Vagina (tissue), 2 donors: ENCODE measurements around the gene LENG8. TPM values are rescaled to one million over a fixed set of nuclear protein-coding genes. Genes with fewer than 3 reads are reported as not detected.
"Not testable (repeated sequence)": the region's sequence is repeated elsewhere in the genome, so short reads cannot be mapped to it uniquely, and the experiment has no call there.

Source experiments
- DNase-seq, 2 donors: peaks; one replicate each; pipeline ENCODE4 v3.0.0-alpha.2; 2017; ENCODE audit errors: extremely low spot score in 2 of 2
- H3K27ac ChIP-seq: fragments of 200-600 bp; sonication (generic); one replicate; pipeline ENCODE4 v1.5.1; 2019
- H3K27me3 ChIP-seq: fragments of 200-600 bp; sonication (generic); one replicate; pipeline ENCODE4 v1.5.1; 2019
- H3K36me3 ChIP-seq, 2 donors: fragments of 200-600 bp; sonication (generic); one replicate each; pipeline ENCODE4 v1.5.1; 2017 to 2019
- H3K4me1 ChIP-seq: fragments of 200-600 bp; sonication (generic); one replicate; pipeline ENCODE4 v1.5.1; 2019
- H3K4me3 ChIP-seq, 2 donors: fragments of 200-600 bp; sonication (generic); 1 replicate in 1 of 2; 2 replicates in 1 of 2; pipeline ENCODE4 v1.5.1; 2016 to 2019
- H3K9me3 ChIP-seq: fragments of 200-600 bp; sonication (generic); one replicate; pipeline ENCODE4 v1.5.1; 2019
- POLR2A ChIP-seq, 2 donors: fragments of 450-650 bp; IDR thresholded peaks; one replicate each; pipeline ENCODE4 v1.6.1; 2017; ENCODE audit warnings: antibody characterized with exemption in 2 of 2, mild to moderate bottlenecking in 2 of 2, moderate library complexity in 2 of 2
- POLR2AphosphoS5 ChIP-seq, 2 donors: sonication (generic); formaldehyde crosslinking; IDR thresholded peaks; one replicate each; pipeline ENCODE4 v1.9.0; 2017; ENCODE audit warnings: antibody characterized with exemption in 2 of 2, mild to moderate bottlenecking in 2 of 2, low read depth in 1 of 2; ENCODE audit not compliant: insufficient read depth in 1 of 2
- intact Hi-C: fragments of 100-400 bp; cut with DNase I; formaldehyde crosslinking; loops from one replicate; pipeline ENCODE4 v1.15.1; 2023
- total RNA-seq: library from RNA; depleted of rRNA; stranded (reverse); fragments of >200 nt; gene quantifications from one replicate; pipeline ENCODE4 v1.2.3, GENCODE V29; 2016
- TF ChIP-seq, protein P1 (sequence below), 3 experiments: fragments of 450-650 bp in 2 of 3; fragments of 200-600 bp in 1 of 3; sonication (generic) in 1 of 3; IDR thresholded peaks; one replicate each; pipeline ENCODE4 v1.5.1; 2017 to 2019; ENCODE audit warnings: antibody characterized with exemption in 3 of 3, mild to moderate bottlenecking in 2 of 3, moderate library complexity in 2 of 3

The LENG8 gene
- total RNA-seq, 1 donor from 2014 or later: 129 TPM

DNA sequence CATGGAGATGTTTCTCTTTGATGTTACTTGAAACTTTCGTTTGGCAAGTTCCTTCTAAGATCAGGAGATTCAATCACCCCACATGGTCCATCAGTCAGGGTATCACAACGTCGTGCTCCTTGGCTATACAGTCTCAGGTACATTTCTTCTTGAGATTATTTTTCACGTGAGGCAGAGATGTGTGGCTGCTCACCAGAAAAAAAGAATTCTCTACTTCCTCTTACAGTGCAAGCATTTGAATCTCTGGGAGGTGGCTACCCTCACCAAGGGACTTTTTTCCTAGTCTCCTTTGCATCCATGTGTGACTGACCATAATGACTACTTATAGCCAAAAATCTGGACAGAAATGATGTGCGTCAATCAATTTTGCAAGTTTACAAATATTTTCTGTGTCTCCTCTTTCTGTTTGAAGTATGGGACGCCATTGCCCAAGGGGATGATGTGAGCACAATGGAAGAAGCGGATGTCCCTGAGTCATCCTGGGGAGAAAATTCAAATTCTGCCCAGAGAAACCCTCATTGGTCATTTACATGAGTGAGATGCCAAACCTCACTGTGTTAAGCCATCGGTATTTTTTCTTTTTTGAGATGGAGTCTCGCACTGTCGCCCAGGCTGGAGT is 45.1 kb downstream of the LENG8 start:
- no peak overlapping the region for H3K27ac ChIP-seq
- no peaks in the 10 kb centered on the region for H3K27me3 ChIP-seq
- intact Hi-C loops: no loop called here
- TF ChIP-seq, protein P1, sequence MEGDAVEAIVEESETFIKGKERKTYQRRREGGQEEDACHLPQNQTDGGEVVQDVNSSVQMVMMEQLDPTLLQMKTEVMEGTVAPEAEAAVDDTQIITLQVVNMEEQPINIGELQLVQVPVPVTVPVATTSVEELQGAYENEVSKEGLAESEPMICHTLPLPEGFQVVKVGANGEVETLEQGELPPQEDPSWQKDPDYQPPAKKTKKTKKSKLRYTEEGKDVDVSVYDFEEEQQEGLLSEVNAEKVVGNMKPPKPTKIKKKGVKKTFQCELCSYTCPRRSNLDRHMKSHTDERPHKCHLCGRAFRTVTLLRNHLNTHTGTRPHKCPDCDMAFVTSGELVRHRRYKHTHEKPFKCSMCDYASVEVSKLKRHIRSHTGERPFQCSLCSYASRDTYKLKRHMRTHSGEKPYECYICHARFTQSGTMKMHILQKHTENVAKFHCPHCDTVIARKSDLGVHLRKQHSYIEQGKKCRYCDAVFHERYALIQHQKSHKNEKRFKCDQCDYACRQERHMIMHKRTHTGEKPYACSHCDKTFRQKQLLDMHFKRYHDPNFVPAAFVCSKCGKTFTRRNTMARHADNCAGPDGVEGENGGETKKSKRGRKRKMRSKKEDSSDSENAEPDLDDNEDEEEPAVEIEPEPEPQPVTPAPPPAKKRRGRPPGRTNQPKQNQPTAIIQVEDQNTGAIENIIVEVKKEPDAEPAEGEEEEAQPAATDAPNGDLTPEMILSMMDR (IDR thresholded peaks at IDR 0.05): no peak
- TF ChIP-seq POLR2AphosphoS5 (IDR thresholded peaks at IDR 0.05; ENCODE audit: insufficient read depth in 1 of 2, low read depth in 1 of 2): no peak
- TF ChIP-seq POLR2A (IDR thresholded peaks at IDR 0.05): no peak
- H3K9me3 ChIP-seq: no peaks in the 10 kb centered on the region
- no peaks in the 10 kb centered on the region for H3K36me3 ChIP-seq
- no peak overlapping the region for H3K4me3 ChIP-seq
- no peaks in the 10 kb centered on the region for H3K4me1 ChIP-seq
- no peak for DNase-seq

DNA sequence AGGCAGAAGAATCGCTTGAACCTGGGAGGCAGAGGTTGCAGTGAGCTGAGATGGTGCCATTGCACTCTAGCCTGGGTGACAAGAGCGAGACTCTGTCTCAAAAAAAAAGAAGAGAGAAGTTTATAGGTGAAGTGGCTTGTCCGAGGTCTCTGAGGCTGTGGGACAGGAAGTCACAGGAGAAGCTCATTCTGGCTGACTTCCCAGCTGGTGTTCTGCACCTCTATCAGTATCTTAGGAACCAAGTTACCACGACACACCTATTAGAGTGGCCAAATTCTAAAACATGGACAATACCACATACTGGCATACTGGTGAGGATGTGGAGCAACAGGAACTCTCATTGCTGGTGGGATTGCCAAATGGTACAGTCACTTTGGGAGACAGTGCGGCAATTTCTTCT is 46.3 kb downstream of the LENG8 start:
- intact Hi-C loops, H3K27ac ChIP-seq, H3K9me3 ChIP-seq, H3K4me1 ChIP-seq, H3K36me3 ChIP-seq, H3K27me3 ChIP-seq, DNase-seq, H3K4me3 ChIP-seq: not testable (repeated sequence)

DNA sequence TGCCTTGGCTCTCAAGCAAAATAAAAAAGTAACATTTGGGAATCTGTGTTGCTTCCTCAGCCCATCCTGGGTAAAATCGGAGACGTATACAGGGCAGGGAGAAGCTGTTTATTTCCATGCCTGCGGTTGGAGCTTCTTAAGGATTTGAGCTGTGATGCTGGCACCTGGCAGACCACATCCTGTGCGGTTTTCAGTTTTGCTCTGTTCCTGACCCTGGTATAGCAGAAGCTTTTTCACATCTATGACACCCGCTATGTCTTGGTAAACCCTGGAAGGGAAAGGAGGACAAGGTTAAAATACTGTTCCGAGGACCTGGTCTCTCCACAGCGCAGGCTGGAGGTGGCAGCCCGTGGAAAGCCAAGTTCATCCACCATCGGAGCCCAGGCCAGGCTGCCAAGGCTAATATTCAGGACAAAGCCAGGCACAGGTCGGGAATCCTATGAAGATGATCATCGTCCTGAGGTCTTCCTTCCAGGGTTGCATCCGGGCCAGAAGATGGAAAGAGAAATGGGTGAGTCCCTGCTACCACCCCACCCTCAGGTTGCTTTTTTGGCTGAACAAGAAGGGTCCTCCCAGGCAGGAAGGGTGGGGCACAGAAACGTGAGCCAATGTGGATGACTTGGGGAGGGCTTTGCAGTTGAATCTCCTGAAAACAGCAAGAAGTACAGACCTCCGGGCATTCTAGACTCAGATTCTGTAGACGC is 48.9 kb downstream of the LENG8 start:
- H3K9me3 ChIP-seq, H3K27ac ChIP-seq, H3K4me3 ChIP-seq, H3K27me3 ChIP-seq, H3K36me3 ChIP-seq, H3K4me1 ChIP-seq, DNase-seq, intact Hi-C loops: not testable (repeated sequence)

DNA sequence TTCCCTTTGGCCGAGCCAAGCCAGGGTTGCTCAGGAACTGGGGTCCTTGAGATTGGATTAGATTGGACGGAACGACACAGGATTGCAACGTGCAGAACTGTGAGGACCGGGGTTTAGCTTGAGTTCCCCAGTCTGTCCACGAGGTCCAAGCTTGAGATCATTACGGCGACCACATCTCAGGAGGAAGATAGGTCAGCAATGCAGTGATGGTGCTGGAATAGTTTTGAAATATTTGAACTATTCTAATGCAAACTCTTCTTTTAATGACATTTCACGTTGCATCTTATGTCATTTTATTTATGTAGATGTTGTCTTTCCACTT is 49.4 kb downstream of the LENG8 start:
- H3K27ac ChIP-seq, H3K36me3 ChIP-seq, H3K27me3 ChIP-seq, H3K4me3 ChIP-seq, H3K4me1 ChIP-seq, DNase-seq, intact Hi-C loops, H3K9me3 ChIP-seq: not testable (repeated sequence)

DNA sequence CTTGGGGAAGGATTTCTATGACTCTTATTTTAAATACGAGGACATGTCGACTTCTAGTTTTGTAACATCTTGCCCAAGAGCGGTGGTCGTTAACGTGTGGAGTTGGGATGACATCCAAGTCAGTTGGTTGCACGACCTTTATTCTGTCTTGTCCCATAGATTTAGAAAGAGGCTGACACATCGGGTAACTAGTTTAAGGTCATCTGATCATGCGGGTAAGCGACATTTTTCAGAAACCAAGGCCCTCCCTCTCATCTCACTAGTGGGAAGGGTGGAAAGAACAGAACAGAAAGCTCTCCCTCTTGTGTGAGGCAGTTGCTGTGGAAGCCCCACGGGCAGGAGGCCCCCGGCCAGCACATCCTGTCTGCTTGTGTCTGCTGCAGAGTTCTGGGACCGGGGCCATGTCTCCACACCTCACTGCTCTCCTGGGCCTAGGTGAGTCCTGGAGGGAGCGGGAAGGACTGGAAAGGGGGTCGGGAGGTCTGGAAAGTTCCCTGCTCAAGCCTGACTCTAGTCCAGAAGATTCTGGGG is 53.6 kb downstream of the LENG8 start, which contains the start of gene LAIR2:
LAIR2 (plus strand) TSS at position 314 of the 531 bp plus-strand sequence; CDS start at position 402, 88 bp downstream.
- Histone ChIP-seq H3K4me3 (no peak within 1 kb of the TSS), H3K4me1 (no peaks in the 10 kb centered on the region), H3K36me3 (no peaks in the 10 kb centered on the region), H3K9me3 (no peaks in the 10 kb centered on the region), H3K27ac (no peak within 1 kb of the TSS), H3K27me3 (no peaks in the 10 kb centered on the region)
- TF ChIP-seq POLR2A (IDR thresholded peaks at IDR 0.05) (no peak), POLR2AphosphoS5 (IDR thresholded peaks at IDR 0.05; ENCODE audit: insufficient read depth in 1 of 2, low read depth in 1 of 2) (no peak)
- TF ChIP-seq, protein P1 (IDR thresholded peaks at IDR 0.05): no peak
- DNase-seq: no peak
- intact Hi-C loops: no loop called here

DNA sequence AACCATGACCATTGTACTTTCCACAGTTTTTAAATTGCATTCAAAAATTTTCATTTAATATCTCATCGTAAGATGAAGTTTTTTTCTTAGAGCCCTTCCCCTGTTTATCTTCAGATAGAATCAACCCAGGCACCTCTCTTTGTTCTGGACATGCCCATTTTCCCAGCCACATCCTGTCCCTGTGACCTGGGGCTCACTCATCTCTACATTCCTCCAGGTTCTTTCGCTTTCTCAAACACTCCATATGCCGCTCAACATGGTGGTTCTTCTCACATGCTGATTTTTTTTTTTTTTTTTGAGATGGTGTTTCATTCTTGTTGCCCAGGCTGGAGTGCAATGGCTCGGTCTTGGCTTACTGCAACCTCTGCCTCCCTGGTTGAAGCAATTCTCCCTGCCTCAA is 56.5 kb downstream of the LENG8 start:
- H3K4me3 ChIP-seq, H3K4me1 ChIP-seq, H3K27me3 ChIP-seq, H3K9me3 ChIP-seq, DNase-seq, H3K36me3 ChIP-seq, H3K27ac ChIP-seq, intact Hi-C loops: not testable (repeated sequence)

DNA sequence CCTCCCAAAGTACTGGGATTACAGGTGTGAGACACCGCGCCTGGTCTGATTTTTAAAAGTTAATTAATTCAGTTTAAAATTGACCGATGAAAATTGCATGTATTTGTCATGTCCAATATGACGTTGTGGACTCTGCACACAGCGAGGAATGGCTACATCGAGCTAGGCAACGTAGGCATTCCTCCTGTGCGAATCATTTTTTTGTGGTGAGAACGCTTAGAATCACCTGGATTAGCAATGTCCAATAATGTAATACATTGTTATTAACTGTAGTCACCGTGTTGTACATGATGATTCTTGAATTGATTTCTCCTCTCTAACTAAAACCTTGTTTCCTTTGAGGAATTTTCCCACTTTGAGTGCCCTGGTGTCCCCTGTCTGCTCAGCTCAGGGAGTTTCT is 57.1 kb downstream of the LENG8 start:
- Histone ChIP-seq H3K9me3 (no peaks in the 10 kb centered on the region), H3K4me3 (no peak overlapping the region), H3K27me3 (no peaks in the 10 kb centered on the region), H3K27ac (no peak overlapping the region), H3K36me3 (no peaks in the 10 kb centered on the region), H3K4me1 (no peaks in the 10 kb centered on the region)
- no peak for DNase-seq
- intact Hi-C loops: no loop called here
- no peak for TF ChIP-seq POLR2AphosphoS5 (IDR thresholded peaks at IDR 0.05; ENCODE audit: insufficient read depth in 1 of 2, low read depth in 1 of 2)
- no peak for TF ChIP-seq POLR2A (IDR thresholded peaks at IDR 0.05)
- TF ChIP-seq, protein P1 (IDR thresholded peaks at IDR 0.05): no peak

DNA sequence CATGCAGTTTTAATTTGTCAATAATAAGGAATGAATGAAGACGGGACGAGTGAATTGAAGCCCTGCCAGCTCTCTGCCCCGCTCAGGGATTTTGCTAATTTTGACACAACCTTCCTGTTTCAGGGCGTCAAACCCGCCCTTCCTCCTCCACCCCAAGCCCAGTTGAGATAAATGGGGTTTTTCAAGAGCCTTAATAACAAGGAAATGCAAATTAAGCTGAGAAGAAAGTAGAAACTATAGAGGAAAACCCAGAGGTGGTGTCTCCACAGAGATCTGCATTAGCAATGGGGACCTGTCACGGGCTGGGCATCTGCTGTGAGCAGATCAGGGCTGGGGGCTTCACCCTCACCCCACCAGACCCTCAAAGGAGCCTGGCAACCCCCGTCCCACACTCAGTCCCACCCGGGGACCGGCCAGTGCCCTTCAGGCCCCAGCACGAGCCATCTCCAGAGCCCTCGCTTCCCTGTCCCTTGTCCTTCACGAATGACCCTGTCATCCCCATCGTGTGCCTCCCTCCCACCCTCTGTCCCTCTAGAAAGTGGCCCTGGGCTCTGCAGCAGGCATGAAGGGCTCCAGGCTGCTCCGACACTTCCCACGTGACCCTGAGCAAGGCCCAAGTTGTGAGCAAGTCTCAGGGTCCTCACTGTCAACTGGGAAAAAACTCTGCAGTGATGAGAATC is 58.2 kb downstream of the LENG8 start:
- H3K36me3 ChIP-seq, H3K4me1 ChIP-seq, H3K9me3 ChIP-seq, DNase-seq, H3K4me3 ChIP-seq, H3K27me3 ChIP-seq, H3K27ac ChIP-seq, intact Hi-C loops: not testable (repeated sequence)
